Measurements from ENCODE around the gene CDH22. TPM values are rescaled to one million over a fixed set of nuclear protein-coding genes. Genes with fewer than 3 reads are reported as not detected.

The CDH22 gene
- total and polyA plus RNA-seq, 4 donors, result 0.03 to 0.25 (median 0.09) TPM

- Histone ChIP-seq H3K27ac (ENCODE audit: low read depth in 1 of 2, low read length in 1 of 2) (no peak overlapping the region), H3K4me1 (ENCODE audit: control insufficient read depth in 5 of 5, insufficient read depth in 5 of 5, low read length in 5 of 5) (peaks cover 0 to 4% (median 0%) of the 10 kb centered on the region in 5 donors), H3K27me3 (ENCODE audit: control insufficient read depth in 3 of 3, insufficient read depth in 3 of 3, low read length in 2 of 3) (peaks cover 6 to 75% (median 42%) of the 10 kb centered on the region in 3 donors), H3K9ac (ENCODE audit: insufficient read depth in 1 of 2, low read length in 2 of 2) (no peak overlapping the region), H3K9me3 (ENCODE audit: control insufficient read depth in 4 of 4, insufficient read depth in 3 of 4, low read length in 3 of 4) (peaks cover 0 to 6% (median 0%) of the 10 kb centered on the region in 4 donors), H3K4me3 (no peak overlapping the region), H3K36me3 (ENCODE audit: control insufficient read depth in 4 of 4, insufficient read depth in 4 of 4, low read length in 4 of 4) (no peaks in the 10 kb centered on the region)
- WGBS, 2 donors, result 2% methylated on average over 44 to 56 of the region's 56 CpGs
- no peak for ATAC-seq (ENCODE audit: insufficient read depth, low FRiP score)
- no peak for DNase-seq
- no peak for TF ChIP-seq CTCF (IDR thresholded peaks at IDR 0.05; ENCODE audit: control extremely low read depth, extremely low read depth)
These were observed 57.1 kb downstream of the CDH22 start for GRCh38 chr20:46251211-46251673.

- TF ChIP-seq CTCF (IDR thresholded peaks at IDR 0.05; ENCODE audit: control extremely low read depth, extremely low read depth), result no peak
- no peak overlapping the region for H3K27ac ChIP-seq (ENCODE audit: low read depth in 1 of 2, low read length in 1 of 2)
- H3K36me3 ChIP-seq (ENCODE audit: control insufficient read depth in 4 of 4, insufficient read depth in 4 of 4, low read length in 4 of 4), result no peaks in the 10 kb centered on the region
- DNase-seq (no peak), ATAC-seq (ENCODE audit: insufficient read depth, low FRiP score) (no peak)
- 3 to 6% methylated on average over 19 of the region's 19 CpGs for WGBS, 2 donors
- no peak overlapping the region for H3K9ac ChIP-seq (ENCODE audit: insufficient read depth in 1 of 2, low read length in 2 of 2)
- peaks cover 6 to 75% (median 43%) of the 10 kb centered on the region in 3 donors for H3K27me3 ChIP-seq (ENCODE audit: control insufficient read depth in 3 of 3, insufficient read depth in 3 of 3, low read length in 2 of 3)
- no peak overlapping the region for H3K4me3 ChIP-seq
- peaks cover 0 to 6% (median 0%) of the 10 kb centered on the region in 4 donors for H3K9me3 ChIP-seq (ENCODE audit: control insufficient read depth in 4 of 4, insufficient read depth in 3 of 4, low read length in 3 of 4)
- peaks cover 0 to 4% (median 0%) of the 10 kb centered on the region in 5 donors for H3K4me1 ChIP-seq (ENCODE audit: control insufficient read depth in 5 of 5, insufficient read depth in 5 of 5, low read length in 5 of 5)
These were observed 57.5 kb downstream of the CDH22 start for GRCh38 chr20:46250772-46251171.

- Histone ChIP-seq H3K9me3 (ENCODE audit: control insufficient read depth in 4 of 4, insufficient read depth in 3 of 4, low read length in 3 of 4) (peaks cover 0 to 6% (median 0%) of the 10 kb centered on the region in 4 donors), H3K9ac (ENCODE audit: insufficient read depth in 1 of 2, low read length in 2 of 2) (no peak overlapping the region), H3K4me1 (ENCODE audit: control insufficient read depth in 5 of 5, insufficient read depth in 5 of 5, low read length in 5 of 5) (peaks cover 0 to 2% (median 0%) of the 10 kb centered on the region in 5 donors), H3K27ac (ENCODE audit: low read depth in 1 of 2, low read length in 1 of 2) (no peak overlapping the region), H3K4me3 (no peak overlapping the region), H3K27me3 (ENCODE audit: control insufficient read depth in 3 of 3, insufficient read depth in 3 of 3, low read length in 2 of 3) (peaks cover 6 to 86% (median 45%) of the 10 kb centered on the region in 3 donors), H3K36me3 (ENCODE audit: control insufficient read depth in 4 of 4, insufficient read depth in 4 of 4, low read length in 4 of 4) (no peaks in the 10 kb centered on the region)
- DNase-seq (no peak), ATAC-seq (ENCODE audit: insufficient read depth, low FRiP score) (no peak)
- 79 to 82% methylated on average over 3 of the region's 3 CpGs for WGBS, 2 donors
- TF ChIP-seq CTCF (IDR thresholded peaks at IDR 0.05; ENCODE audit: control extremely low read depth, extremely low read depth), result no peak
These were observed 58.6 kb downstream of the CDH22 start for GRCh38 chr20:46249671-46250070.

GRCh38 chr20:46246559-46246958 lies 61.7 kb downstream of the CDH22 start:
- Histone ChIP-seq H3K9me3 (ENCODE audit: control insufficient read depth in 4 of 4, insufficient read depth in 3 of 4, low read length in 3 of 4) (peaks cover 0 to 6% (median 0%) of the 10 kb centered on the region in 4 donors), H3K4me3 (no peak overlapping the region), H3K9ac (ENCODE audit: insufficient read depth in 1 of 2, low read length in 2 of 2) (no peak overlapping the region), H3K4me1 (ENCODE audit: control insufficient read depth in 5 of 5, insufficient read depth in 5 of 5, low read length in 5 of 5) (peaks cover 0 to 2% (median 0%) of the 10 kb centered on the region in 5 donors), H3K27ac (ENCODE audit: low read depth in 1 of 2, low read length in 1 of 2) (no peak overlapping the region), H3K36me3 (ENCODE audit: control insufficient read depth in 4 of 4, insufficient read depth in 4 of 4, low read length in 4 of 4) (no peaks in the 10 kb centered on the region), H3K27me3 (ENCODE audit: control insufficient read depth in 3 of 3, insufficient read depth in 3 of 3, low read length in 2 of 3) (peaks cover 6 to 62% (median 29%) of the 10 kb centered on the region in 3 donors)
- no peak for ATAC-seq (ENCODE audit: insufficient read depth, low FRiP score)
- TF ChIP-seq CTCF (IDR thresholded peaks at IDR 0.05; ENCODE audit: control extremely low read depth, extremely low read depth), result no peak
- DNase-seq, result no peak
- WGBS, 2 donors, result 5 to 7% methylated on average over 23 of the region's 23 CpGs

All from lung (tissue), 12 donors.